HCEC 1CT (cell line): ENCODE results near the gene LY86.

ENCODE experiments used
- DNase-seq: peaks from one replicate; pipeline ENCODE4 v3.0.0-alpha.2; 2017

The LY86 gene

GRCh38 chr6:6624269-6624990 is 35.9 kb downstream of the LY86 start:
- DNase-seq: no peak

DNA sequence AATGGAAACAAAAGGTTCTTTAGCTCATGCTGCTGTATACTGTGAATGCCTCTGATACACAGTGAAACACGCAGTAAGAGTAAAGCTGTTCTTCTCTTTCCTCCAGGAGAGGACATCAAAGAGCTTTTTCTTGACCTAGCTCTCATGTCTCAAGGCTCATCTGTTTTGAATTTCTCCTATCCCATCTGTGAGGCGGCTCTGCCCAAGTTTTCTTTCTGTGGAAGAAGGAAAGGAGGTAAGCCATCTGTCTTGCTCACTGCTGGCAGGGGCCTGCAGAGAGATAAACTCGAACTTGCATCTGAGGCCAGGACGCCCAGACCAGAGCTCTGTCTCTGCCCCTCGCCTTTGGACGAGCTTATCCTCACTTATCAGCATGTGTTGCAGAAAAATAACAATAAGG is 37.7 kb downstream of the LY86 start:
- DNase-seq: no peak

DNA sequence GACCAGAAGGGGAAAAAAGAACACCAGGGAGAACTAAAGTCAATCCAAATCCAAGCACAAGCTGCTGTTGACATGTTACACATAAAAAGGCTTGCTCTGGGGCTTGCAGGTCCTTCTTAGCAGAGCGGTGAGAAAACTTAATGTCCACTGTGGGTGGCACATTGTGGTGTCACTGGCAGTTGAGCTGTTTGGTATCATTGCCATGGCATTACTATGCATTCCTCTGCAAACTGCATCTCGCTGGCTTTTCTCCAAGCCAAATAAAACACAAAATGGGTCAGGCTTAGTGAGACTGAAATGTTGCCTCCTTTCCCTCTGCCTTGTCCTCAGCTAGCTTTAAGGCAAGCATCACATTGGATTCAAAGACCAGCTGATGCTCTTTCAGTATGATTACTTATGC is 40.9 kb downstream of the LY86 start:
- no peak for DNase-seq

DNA sequence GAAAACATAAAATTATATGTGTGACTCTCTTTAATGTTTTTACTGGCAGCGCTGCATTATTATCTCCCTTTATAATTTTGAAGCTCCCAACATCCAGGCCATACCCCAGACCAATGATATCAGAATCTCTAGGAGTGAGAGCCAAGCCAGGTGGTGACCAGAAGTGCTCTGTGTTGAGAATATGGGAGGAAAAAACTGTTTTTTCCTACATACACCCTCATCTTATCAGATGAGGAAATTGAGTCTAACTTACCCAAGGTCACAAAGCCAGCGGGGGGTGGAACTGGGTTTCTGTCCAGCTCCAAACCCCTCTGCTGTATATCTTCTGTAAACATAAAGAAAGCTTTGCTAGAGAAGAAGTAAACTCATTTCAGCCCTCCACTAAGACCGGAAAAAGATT is 42.5 kb downstream of the LY86 start:
- no peak for DNase-seq

- DNase-seq: no peak
These were observed 43.2 kb downstream of the LY86 start for GRCh38 chr6:6631534-6632276.

DNA sequence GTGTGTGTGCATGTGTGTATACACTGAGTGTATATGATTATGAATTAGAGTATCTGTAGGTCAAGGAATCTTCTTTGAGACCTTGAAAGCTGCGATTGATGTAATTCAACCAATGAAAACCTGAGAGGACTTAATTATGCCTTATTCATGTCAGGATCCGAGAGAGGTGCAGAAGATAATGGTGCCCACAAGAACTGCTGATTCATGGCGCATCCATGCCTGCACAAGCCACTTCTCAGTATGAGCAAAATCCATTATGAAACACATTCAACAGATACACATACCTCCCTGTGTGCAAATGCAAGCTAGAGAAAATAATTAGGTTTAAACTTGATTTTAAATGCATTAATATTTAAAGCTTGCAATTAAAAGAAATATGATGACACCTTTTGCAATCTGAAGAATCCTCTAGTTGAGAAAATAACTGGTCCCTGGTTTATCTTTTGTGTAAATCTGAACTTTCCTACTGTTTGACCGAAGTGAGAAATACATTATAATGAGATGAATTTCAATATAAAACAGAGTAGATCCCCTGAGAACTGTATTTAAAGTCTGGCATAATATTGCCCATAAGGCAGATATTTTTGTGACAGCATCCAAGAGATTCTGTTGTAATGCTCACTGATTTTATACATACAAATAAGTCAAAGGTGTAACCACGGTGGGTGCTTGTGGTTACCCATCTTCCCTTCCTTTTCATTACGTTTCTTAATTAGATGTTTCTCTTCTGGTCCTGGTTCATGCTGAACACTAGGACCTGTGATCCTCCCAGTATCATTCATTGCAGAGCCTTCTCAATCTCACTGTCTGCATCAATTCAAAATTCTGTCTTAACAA is 45.6 kb downstream of the LY86 start:
- no peak for DNase-seq

GRCh38 chr6:6634735-6635075 is 46.2 kb downstream of the LY86 start:
- no peak for DNase-seq

GRCh38 chr6:6635291-6635690 is 46.8 kb downstream of the LY86 start:
- DNase-seq: no peak

DNA sequence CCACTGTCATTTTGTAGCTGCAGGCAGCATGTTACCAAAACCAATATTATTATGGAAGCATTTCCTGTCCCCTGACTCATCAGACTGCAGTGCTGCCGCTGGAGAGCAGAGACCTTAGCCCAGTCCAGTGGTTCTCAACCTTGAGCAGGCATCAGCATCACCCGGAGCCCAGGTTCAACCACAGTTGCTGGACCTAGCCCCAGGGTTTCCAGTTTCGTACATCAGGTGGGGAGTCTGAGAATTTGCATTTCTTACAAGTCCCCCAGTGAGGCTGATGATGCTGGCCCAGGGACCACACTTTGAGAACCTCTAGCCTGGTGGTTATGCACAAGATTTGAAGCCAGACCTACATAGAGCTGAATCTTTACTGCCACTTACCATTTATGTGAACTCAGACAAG is 47.3 kb downstream of the LY86 start:
- DNase-seq: no peak

GRCh38 chr6:6639572-6639971 is 51.1 kb downstream of the LY86 start:
- no peak for DNase-seq

DNA sequence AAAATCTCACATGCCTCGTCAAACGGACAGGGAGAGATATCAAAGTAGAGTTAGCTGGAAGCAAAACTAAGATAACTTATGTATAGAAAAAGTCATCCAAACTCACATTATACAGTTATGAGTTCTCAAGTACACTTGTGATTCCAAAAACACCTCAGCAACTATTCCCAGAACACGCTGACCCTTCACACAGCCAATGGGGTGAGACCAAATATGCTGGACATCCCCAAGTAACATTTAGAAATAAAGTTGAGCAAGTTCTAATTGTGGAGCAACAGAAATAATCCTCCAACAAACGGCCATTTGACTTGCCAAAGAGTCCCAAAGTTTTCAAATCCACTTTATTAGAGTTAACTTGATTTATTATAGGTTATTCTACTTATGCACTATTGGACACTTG is 52.4 kb downstream of the LY86 start:
- DNase-seq: no peak

DNA sequence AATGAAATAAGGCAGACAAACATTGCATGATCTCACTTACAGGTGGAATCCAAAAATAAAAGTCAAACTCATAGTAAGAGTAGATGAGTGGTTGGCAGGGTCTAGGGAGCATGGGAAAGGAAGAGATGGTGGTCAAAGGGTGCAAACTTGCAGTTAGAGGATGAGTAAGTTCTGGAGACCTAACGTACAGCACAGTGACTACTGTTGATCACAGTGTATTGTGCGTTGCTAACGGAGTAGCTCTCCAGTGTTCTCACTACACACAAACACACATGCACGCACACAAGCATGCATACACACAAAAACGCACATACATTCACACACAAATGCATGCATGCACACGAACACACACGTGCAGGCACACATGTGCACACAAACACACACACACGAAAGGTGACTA is 54.9 kb downstream of the LY86 start:
- DNase-seq: no peak

GRCh38 chr6:6645261-6645917 is 56.9 kb downstream of the LY86 start:
- DNase-seq: no peak

- no peak for DNase-seq
These were observed 57.9 kb downstream of the LY86 start for GRCh38 chr6:6646384-6646783.

GRCh38 chr6:6646859-6647258 is 58.3 kb downstream of the LY86 start:
- DNase-seq: no peak

GRCh38 chr6:6648692-6649343 is 60.3 kb downstream of the LY86 start:
- no peak for DNase-seq

DNA sequence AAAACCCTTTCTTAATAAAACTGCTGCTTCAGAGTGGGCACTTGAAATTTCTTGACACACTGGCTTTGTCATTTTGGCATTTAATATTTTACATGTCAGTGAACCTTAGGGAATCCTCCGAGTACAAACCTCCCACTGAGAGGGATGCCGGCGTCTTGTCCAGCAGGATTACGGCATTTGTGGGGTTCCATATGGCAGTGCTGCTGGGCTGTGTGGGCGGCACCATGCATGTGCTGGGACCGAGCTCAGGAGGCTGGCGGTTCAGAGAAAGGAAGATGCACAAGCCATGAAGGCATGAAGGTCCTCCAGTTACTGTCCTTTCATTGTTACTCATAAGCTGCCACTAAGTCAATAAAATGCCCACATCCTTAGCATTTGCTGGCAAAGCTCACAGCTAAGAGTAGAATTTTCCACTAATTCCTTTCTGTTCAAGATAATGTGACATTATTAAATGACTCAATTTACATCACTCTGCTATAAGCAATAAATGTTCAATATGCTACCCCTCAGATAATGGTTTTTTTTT is 61.4 kb downstream of the LY86 start:
- DNase-seq: no peak

GRCh38 chr6:6650839-6651238 is 62.3 kb downstream of the LY86 start:
- no peak for DNase-seq

DNA sequence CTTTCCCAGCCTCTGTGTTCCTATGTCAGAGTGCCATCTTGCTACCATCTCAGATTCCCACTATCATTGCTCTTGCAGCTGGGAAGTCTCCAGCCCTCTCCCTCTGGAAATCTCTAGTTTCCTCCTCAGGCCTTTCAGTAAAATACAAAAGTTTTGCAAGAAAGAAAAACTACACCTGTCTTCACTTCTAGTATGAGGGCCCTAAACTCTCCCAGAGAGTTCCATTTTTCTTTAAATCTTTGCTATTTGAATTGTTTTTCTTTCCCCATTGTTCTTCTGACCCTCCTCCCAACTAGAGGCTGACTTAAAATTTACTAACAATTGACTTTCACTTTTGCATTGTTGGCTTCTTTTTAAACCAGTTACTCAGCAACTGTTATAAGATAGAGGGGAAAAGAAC is 62.8 kb downstream of the LY86 start:
- DNase-seq: no peak

DNA sequence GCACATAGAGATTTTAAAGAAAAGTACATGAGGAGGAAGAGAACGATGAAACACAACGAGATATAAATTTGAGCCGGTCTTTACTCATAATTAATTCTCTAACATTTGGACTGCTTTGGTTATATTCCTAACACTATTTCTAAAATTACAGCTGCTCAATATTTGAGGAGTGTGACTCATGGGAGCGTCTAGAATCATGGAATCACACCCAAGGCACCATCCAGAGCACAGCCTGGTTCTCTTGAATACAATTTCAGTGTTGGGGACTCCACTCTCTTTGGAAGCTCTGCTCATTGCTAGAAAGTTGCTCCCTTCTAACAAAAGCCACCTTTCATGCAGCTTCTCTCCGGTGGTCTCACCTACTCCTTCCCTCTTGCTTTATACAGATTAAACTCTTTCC is 64.4 kb downstream of the LY86 start:
- DNase-seq: no peak

- no peak for DNase-seq
These were observed 66.4 kb downstream of the LY86 start for GRCh38 chr6:6654599-6655575.
